ENCODE results near the gene IFT88.

IFT88 gene

GRCh38 chr13:20550799-20551198 is 16.2 kb upstream of the IFT88 start:
- DNase-seq (ENCODE audit: low read depth): no peak
- no peak for TF ChIP-seq CTCF (IDR thresholded peaks at IDR 0.05; ENCODE audit: insufficient read depth, low read depth, low read length, missing control alignments)
- no peak overlapping the region for H3K4me3 ChIP-seq (ENCODE audit: low read length)

GRCh38 chr13:20553311-20553710 is 13.6 kb upstream of the IFT88 start:
- H3K4me3 ChIP-seq (ENCODE audit: low read length): no peak overlapping the region
- DNase-seq (ENCODE audit: low read depth): no peak
- no peak for TF ChIP-seq CTCF (IDR thresholded peaks at IDR 0.05; ENCODE audit: insufficient read depth, low read depth, low read length, missing control alignments)

GRCh38 chr13:20558982-20559381 is 8.0 kb upstream of the IFT88 start:
- DNase-seq (ENCODE audit: low read depth): no peak
- H3K4me3 ChIP-seq (ENCODE audit: low read length): no peak overlapping the region
- TF ChIP-seq CTCF (IDR thresholded peaks at IDR 0.05; ENCODE audit: insufficient read depth, low read depth, low read length, missing control alignments): no peak

GRCh38 chr13:20559659-20560356 is 7.1 kb upstream of the IFT88 start:
- no peak for TF ChIP-seq CTCF (IDR thresholded peaks at IDR 0.05; ENCODE audit: insufficient read depth, low read depth, low read length, missing control alignments)
- no peak for DNase-seq (ENCODE audit: low read depth)
- no peak overlapping the region for H3K4me3 ChIP-seq (ENCODE audit: low read length)

- no peak overlapping the region for H3K4me3 ChIP-seq (ENCODE audit: low read length)
- TF ChIP-seq CTCF (IDR thresholded peaks at IDR 0.05; ENCODE audit: insufficient read depth, low read depth, low read length, missing control alignments): no peak
- DNase-seq (ENCODE audit: low read depth): no peak
Measured at GRCh38 chr13:20561741-20562140, 5.2 kb upstream of the IFT88 start.

- peak; percentile 48 for DNase-seq (ENCODE audit: low read depth)
- no peak for TF ChIP-seq CTCF (IDR thresholded peaks at IDR 0.05; ENCODE audit: insufficient read depth, low read depth, low read length, missing control alignments)
- H3K4me3 ChIP-seq (ENCODE audit: low read length): no peak overlapping the region
Measured at GRCh38 chr13:20565115-20565736, 1.7 kb upstream of the IFT88 start.

GRCh38 chr13:20566468-20566897 is 474 bp upstream of the IFT88 start:
- DNase-seq (ENCODE audit: low read depth): peak; percentile 88

More at GRCh38 chr13:20566468-20566897, 474 bp upstream of the IFT88 start:
- peak overlapping the region; percentile 62 for H3K4me3 ChIP-seq (ENCODE audit: low read length)
- TF ChIP-seq CTCF (IDR thresholded peaks at IDR 0.05; ENCODE audit: insufficient read depth, low read depth, low read length, missing control alignments): no peak

Measured in epithelial cell of esophagus (primary cell).